Activated CD8-positive, alpha-beta T cell treated with anti-CD3 and anti-CD28 coated beads for 36 hours (primary cell): ENCODE measurements around the gene FHAD1. TPM values are rescaled to one million over a fixed set of nuclear protein-coding genes. Genes with fewer than 3 reads are reported as not detected.

Experiments
- ATAC-seq: fragments of 200-7000 bp; cut with Tn5 transposase; one replicate; pipeline ENCODE4 v1.10.0; 2021; ENCODE audit warnings: mild to moderate bottlenecking, moderate library complexity
- CTCF ChIA-PET: fragments of 350-600 bp; sonication (Branson Sonifier 250); formaldehyde crosslinking; loops from one replicate; lab custom pipeline; 2021; ENCODE audit warnings: antibody characterized with exemption; lab: Charles Lee
- POLR2A ChIA-PET: fragments of 350-600 bp; sonication (Branson Sonifier 250); formaldehyde crosslinking; loops from one replicate; lab custom pipeline; 2021; ENCODE audit warnings: antibody characterized with exemption; lab: Charles Lee
- DNase-seq: peaks from one replicate; pipeline ENCODE4 v3.0.0-alpha.2; 2020
- H3K27ac Mint-ChIP-seq: one replicate; pipeline ENCODE4 v1.8.0; 2021; ENCODE audit warnings: mild to moderate bottlenecking, mixed read lengths
- H3K27me3 Mint-ChIP-seq: one replicate; pipeline ENCODE4 v1.8.0; 2021; ENCODE audit warnings: mixed read lengths
- H3K36me3 Mint-ChIP-seq: one replicate; pipeline ENCODE4 v1.8.0; 2021; ENCODE audit warnings: low read depth, mixed read lengths
- H3K4me1 Mint-ChIP-seq: one replicate; pipeline ENCODE4 v1.8.0; 2021; ENCODE audit warnings: low read depth, mixed read lengths
- H3K4me3 Mint-ChIP-seq: one replicate; pipeline ENCODE4 v1.8.0; 2021; ENCODE audit warnings: mild to moderate bottlenecking, moderate library complexity, mixed read lengths
- H3K9me3 Mint-ChIP-seq: one replicate; pipeline ENCODE4 v1.8.0; 2021; ENCODE audit warnings: mixed read lengths
- intact Hi-C: fragments of 100-400 bp; cut with micrococcal nuclease; formaldehyde crosslinking; loops from one replicate; pipeline ENCODE4 v1.10.0; 2022
- total RNA-seq, 2 experiments: library from RNA; stranded (reverse); gene quantifications; one replicate each; pipeline ENCODE4 v1.2.3, GENCODE V29; 2021
- TF ChIP-seq, protein P1 (sequence below): fragments of 200-600 bp; IDR thresholded peaks from one replicate; pipeline ENCODE4 v1.8.0; 2022; ENCODE audit warnings: antibody characterized with exemption, mild to moderate bottlenecking

Gene FHAD1
- total RNA-seq, 2 experiments from 2014 or later: 0.07 to 0.16 TPM

GRCh38 chr1:15201849-15202551 is 45.0 kb upstream of the FHAD1 start:
- DNase-seq (no peak), ATAC-seq (no peak)
- Mint-ChIP-seq H3K4me1 (no peaks in the 10 kb centered on the region), H3K9me3 (no peaks in the 10 kb centered on the region), H3K4me3 (no peak overlapping the region), H3K27ac (no peak overlapping the region), H3K36me3 (no peaks in the 10 kb centered on the region), H3K27me3 (peaks cover 6% of the 10 kb centered on the region)
- CTCF ChIA-PET: interaction anchor here (1.4 kb wide), 1 partner anchor 71 kb away, joined by 5 read pairs; no protein-coding TSS in a partner anchor
- TF ChIP-seq, protein P1, sequence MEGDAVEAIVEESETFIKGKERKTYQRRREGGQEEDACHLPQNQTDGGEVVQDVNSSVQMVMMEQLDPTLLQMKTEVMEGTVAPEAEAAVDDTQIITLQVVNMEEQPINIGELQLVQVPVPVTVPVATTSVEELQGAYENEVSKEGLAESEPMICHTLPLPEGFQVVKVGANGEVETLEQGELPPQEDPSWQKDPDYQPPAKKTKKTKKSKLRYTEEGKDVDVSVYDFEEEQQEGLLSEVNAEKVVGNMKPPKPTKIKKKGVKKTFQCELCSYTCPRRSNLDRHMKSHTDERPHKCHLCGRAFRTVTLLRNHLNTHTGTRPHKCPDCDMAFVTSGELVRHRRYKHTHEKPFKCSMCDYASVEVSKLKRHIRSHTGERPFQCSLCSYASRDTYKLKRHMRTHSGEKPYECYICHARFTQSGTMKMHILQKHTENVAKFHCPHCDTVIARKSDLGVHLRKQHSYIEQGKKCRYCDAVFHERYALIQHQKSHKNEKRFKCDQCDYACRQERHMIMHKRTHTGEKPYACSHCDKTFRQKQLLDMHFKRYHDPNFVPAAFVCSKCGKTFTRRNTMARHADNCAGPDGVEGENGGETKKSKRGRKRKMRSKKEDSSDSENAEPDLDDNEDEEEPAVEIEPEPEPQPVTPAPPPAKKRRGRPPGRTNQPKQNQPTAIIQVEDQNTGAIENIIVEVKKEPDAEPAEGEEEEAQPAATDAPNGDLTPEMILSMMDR: no peak
- POLR2A ChIA-PET: no interaction called here
- intact Hi-C loops: no loop called here

DNA sequence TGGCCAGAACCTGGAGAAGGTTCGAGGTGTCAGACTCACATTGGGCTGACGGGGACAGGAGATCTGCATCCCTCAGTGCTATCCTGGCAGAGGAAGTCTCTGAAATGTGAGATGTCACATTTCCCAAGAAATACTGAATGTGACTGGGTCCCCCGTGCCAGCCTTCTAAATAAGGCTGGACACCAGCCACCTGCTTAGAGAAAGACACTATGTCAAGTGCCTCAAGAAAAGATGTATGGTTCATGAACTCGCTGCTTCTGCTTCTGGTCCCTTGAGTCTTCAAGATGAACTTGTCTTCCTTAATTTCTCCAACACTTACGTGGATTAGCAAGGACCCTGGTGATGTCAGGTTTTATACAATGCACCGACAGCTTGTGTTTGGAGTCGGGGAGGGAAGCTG is 42.1 kb upstream of the FHAD1 start:
- intact Hi-C loops: no loop called here
- ChIA-PET POLR2A (no interaction called here), CTCF (interaction anchor here (2.6 kb wide), 1 partner anchor 76 kb away, joined by 11 read pairs; no protein-coding TSS in a partner anchor)
- ATAC-seq (no peak), DNase-seq (no peak)
- H3K27me3 Mint-ChIP-seq: peaks cover 10% of the 10 kb centered on the region
- no peaks in the 10 kb centered on the region for H3K4me1 Mint-ChIP-seq
- no peaks in the 10 kb centered on the region for H3K36me3 Mint-ChIP-seq
- no peak overlapping the region for H3K27ac Mint-ChIP-seq
- no peak overlapping the region for H3K4me3 Mint-ChIP-seq
- H3K9me3 Mint-ChIP-seq: no peaks in the 10 kb centered on the region
- TF ChIP-seq, protein P1: no peak

GRCh38 chr1:15205586-15206346 is 41.3 kb upstream of the FHAD1 start:
- Mint-ChIP-seq H3K4me1 (no peaks in the 10 kb centered on the region), H3K36me3 (no peaks in the 10 kb centered on the region), H3K9me3 (no peaks in the 10 kb centered on the region), H3K4me3 (no peak overlapping the region), H3K27ac (no peak overlapping the region), H3K27me3 (peaks cover 9% of the 10 kb centered on the region)
- no peak for ATAC-seq
- intact Hi-C loops: no loop called here
- CTCF ChIA-PET: interaction anchor here (2.6 kb wide), 1 partner anchor 77 kb away, joined by 11 read pairs; no protein-coding TSS in a partner anchor
- TF ChIP-seq, protein P1: no peak
- no peak for DNase-seq
- POLR2A ChIA-PET: interaction anchor here (0.6 kb wide), 1 partner anchor 29 kb away, joined by 3 read pairs; no protein-coding TSS in a partner anchor

DNA sequence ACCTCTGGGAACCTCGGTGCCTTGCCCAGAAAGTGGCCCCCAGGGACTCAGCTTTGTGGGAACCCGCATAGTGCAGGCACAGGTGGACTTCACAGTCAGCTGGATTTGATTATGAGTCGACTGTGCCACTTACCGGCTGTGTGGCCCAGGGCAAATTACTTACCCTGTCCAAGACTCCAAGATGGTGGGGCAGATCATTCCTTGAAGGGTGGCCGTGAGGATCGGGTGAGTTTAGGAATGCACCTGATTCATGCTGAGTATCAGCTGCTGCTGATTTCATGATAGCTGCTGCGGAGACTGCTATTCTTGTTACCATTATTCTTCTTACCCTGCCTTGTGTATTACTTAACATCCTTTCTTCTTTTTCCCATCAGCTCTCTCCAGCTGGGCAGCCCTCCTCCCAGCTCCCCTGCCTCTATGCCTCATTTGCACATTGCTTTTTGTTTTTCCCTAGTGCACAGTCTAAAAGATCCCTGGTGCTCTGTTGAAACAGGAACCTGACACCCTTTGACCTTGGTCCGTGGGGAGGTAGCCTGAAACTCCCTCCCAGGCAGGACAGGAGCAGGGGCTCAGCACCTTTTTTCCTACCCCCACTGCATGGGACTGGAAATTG is 40.5 kb upstream of the FHAD1 start:
- Mint-ChIP-seq H3K27me3 (peaks cover 9% of the 10 kb centered on the region), H3K4me1 (no peaks in the 10 kb centered on the region), H3K27ac (no peak overlapping the region), H3K36me3 (no peaks in the 10 kb centered on the region), H3K4me3 (no peak overlapping the region), H3K9me3 (no peaks in the 10 kb centered on the region)
- TF ChIP-seq, protein P1: no peak
- CTCF ChIA-PET: no interaction called here
- POLR2A ChIA-PET: no interaction called here
- DNase-seq (no peak), ATAC-seq (no peak)
- intact Hi-C loops: no loop called here
